ENCODE measurements around the gene DUSP22. TPM values are rescaled to one million over a fixed set of nuclear protein-coding genes. Genes with fewer than 3 reads are reported as not detected.

The DUSP22 gene
- total RNA-seq, 6 donors from 2014 or later, result 49.9 to 108 (median 63.8) TPM

GRCh38 chr6:278494-278893, 13.8 kb upstream of the DUSP22 start:
- no peak overlapping the region for H3K27ac ChIP-seq
- 86 to 93% methylated on average over 5 of the region's 5 CpGs for WGBS, 2 donors
- no peaks in the 10 kb centered on the region for H3K27me3 ChIP-seq
- no peaks in the 10 kb centered on the region for H3K36me3 ChIP-seq
- H3K4me1 ChIP-seq, result no peaks in the 10 kb centered on the region
- no peak overlapping the region for H3K4me3 ChIP-seq
- no peaks in the 10 kb centered on the region for H3K9me3 ChIP-seq
- TF ChIP-seq EP300 (IDR thresholded peaks at IDR 0.05) (no peak), POLR2AphosphoS5 (IDR thresholded peaks at IDR 0.05) (no peak), POLR2A (IDR thresholded peaks at IDR 0.05) (no peak)
- TF ChIP-seq, protein P1, sequence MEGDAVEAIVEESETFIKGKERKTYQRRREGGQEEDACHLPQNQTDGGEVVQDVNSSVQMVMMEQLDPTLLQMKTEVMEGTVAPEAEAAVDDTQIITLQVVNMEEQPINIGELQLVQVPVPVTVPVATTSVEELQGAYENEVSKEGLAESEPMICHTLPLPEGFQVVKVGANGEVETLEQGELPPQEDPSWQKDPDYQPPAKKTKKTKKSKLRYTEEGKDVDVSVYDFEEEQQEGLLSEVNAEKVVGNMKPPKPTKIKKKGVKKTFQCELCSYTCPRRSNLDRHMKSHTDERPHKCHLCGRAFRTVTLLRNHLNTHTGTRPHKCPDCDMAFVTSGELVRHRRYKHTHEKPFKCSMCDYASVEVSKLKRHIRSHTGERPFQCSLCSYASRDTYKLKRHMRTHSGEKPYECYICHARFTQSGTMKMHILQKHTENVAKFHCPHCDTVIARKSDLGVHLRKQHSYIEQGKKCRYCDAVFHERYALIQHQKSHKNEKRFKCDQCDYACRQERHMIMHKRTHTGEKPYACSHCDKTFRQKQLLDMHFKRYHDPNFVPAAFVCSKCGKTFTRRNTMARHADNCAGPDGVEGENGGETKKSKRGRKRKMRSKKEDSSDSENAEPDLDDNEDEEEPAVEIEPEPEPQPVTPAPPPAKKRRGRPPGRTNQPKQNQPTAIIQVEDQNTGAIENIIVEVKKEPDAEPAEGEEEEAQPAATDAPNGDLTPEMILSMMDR (IDR thresholded peaks at IDR 0.05), result no peak
- DNase-seq (no peak), ATAC-seq (ENCODE audit: low FRiP score in 2 of 2) (no peak)

DNA sequence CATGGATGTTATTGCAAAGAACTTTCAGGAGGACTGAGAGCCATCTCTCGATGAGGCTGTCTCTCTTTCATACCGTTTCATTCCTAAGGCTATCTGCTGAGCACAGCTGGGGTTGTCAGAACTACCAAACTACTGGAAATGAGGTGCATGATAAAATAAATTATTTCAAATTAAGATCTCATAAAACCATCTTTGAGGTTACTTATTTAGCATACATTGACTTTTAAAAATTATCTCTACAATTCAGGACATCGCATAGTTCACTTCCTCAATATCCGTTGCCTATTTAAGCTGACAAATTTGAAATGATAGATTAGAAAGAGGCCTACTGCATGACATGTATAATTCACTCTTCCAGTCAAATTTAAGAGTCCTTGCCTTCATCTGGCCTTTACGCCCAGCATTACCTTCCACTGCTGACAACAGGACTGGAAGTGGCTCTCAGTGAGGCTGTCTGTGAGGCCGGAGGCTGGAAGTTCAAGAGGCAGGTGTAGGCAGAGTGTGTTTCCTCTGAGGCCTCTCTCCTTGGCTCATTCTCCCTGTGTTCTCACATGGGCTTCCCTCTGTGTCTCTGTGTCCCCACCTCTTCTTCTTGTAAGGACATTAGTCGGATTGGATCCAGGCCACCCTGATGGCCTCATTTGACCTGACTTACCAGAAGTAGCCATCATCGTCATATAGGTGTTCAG, 12.8 kb upstream of the DUSP22 start:
- H3K27ac ChIP-seq, result no peak overlapping the region
- DNase-seq (no peak), ATAC-seq (ENCODE audit: low FRiP score in 2 of 2) (no peak)
- no peaks in the 10 kb centered on the region for H3K27me3 ChIP-seq
- no peaks in the 10 kb centered on the region for H3K9me3 ChIP-seq
- WGBS, 2 donors, result 81 to 87% methylated on average over 8 of the region's 8 CpGs
- H3K36me3 ChIP-seq, result no peaks in the 10 kb centered on the region
- H3K4me3 ChIP-seq, result no peak overlapping the region
- H3K4me1 ChIP-seq, result no peaks in the 10 kb centered on the region
- TF ChIP-seq, protein P1 (IDR thresholded peaks at IDR 0.05), result no peak
- TF ChIP-seq POLR2AphosphoS5 (IDR thresholded peaks at IDR 0.05), result no peak
- no peak for TF ChIP-seq POLR2A (IDR thresholded peaks at IDR 0.05)
- TF ChIP-seq EP300 (IDR thresholded peaks at IDR 0.05), result no peak

DNA sequence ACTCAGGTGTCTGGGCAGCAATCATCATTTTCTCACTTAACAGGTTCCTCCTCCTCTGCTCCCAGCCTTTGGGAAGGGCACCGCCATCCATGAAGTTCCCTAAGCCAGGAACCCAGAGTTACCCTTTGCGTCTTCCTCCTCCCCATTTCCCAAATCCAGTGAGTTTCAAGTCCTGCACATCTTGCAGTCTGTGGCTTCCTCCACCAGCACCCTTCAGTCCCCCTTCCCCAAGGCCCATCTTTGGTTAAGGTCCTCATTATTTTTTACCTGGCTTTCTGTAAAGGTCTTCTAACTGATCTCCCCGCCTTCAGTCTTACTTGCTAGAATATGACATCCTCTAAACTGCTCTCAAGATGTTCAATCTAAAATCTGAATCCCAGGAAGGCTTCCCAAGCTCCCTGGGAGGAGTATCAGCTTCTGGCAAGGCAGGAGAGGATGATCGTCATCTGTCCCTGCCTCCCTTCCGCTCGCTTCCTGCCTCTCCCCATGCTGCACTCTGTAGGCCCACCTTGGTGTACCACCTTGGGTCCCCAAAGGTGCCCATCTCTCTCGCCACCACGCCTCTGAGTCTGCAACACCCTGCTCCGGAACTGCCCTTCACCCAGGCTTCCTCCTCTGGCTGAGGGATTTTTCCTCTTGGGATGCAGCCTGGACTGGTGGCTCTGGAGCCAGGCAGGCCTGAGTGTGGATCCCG, 11.4 kb upstream of the DUSP22 start:
- TF ChIP-seq POLR2AphosphoS5 (IDR thresholded peaks at IDR 0.05), result no peak
- TF ChIP-seq, protein P1 (IDR thresholded peaks at IDR 0.05), result no peak
- TF ChIP-seq EP300 (IDR thresholded peaks at IDR 0.05), result no peak
- TF ChIP-seq POLR2A (IDR thresholded peaks at IDR 0.05), result no peak
- Histone ChIP-seq H3K36me3 (no peaks in the 10 kb centered on the region), H3K4me3 (no peak overlapping the region), H3K27ac (no peak overlapping the region), H3K27me3 (no peaks in the 10 kb centered on the region), H3K4me1 (no peaks in the 10 kb centered on the region), H3K9me3 (no peaks in the 10 kb centered on the region)
- ATAC-seq (ENCODE audit: low FRiP score in 2 of 2), result no peak
- DNase-seq, result no peak
- 93 to 95% methylated on average over 10 of the region's 10 CpGs for WGBS, 2 donors

- 90 to 91% methylated on average over 7 of the region's 7 CpGs for WGBS, 2 donors
- H3K4me3 ChIP-seq, result no peak overlapping the region
- no peaks in the 10 kb centered on the region for H3K4me1 ChIP-seq
- TF ChIP-seq POLR2A (IDR thresholded peaks at IDR 0.05) (no peak), EP300 (IDR thresholded peaks at IDR 0.05) (no peak), POLR2AphosphoS5 (IDR thresholded peaks at IDR 0.05) (no peak)
- TF ChIP-seq, protein P1 (IDR thresholded peaks at IDR 0.05), result no peak
- ATAC-seq (ENCODE audit: low FRiP score in 2 of 2) (no peak), DNase-seq (no peak)
- H3K36me3 ChIP-seq, result no peaks in the 10 kb centered on the region
- no peaks in the 10 kb centered on the region for H3K27me3 ChIP-seq
- no peaks in the 10 kb centered on the region for H3K9me3 ChIP-seq
- no peak overlapping the region for H3K27ac ChIP-seq
Measured at GRCh38 chr6:281469-282103, 10.7 kb upstream of the DUSP22 start.

All from upper lobe of left lung (tissue), 6 donors.